Muscle of leg (tissue), 11 donors: ENCODE data around the gene IL17REL. TPM values are rescaled to one million over a fixed set of nuclear protein-coding genes. Genes with fewer than 3 reads are reported as not detected.

Source experiments
- DNase-seq: peaks from one replicate; pipeline ENCODE4 v3.0.0; 2013
- H3K27ac ChIP-seq: one replicate; pipeline ENCODE4 v1.5.1; 2013; ENCODE audit warnings: mild to moderate bottlenecking, low read length, control low read depth
- H3K27me3 ChIP-seq: one replicate; pipeline ENCODE4 v1.6.1; 2013; ENCODE audit warnings: low read length; ENCODE audit not compliant: control insufficient read depth, insufficient read depth
- H3K36me3 ChIP-seq: one replicate; pipeline ENCODE4 v1.6.1; 2013; ENCODE audit warnings: low read length; ENCODE audit not compliant: control insufficient read depth, insufficient read depth
- H3K4me1 ChIP-seq: one replicate; pipeline ENCODE4 v1.6.1; 2013; ENCODE audit warnings: low read length; ENCODE audit not compliant: control insufficient read depth, insufficient read depth
- H3K4me3 ChIP-seq: one replicate; pipeline ENCODE4 v1.5.1; 2013; ENCODE audit warnings: low read length, control low read depth
- H3K9me3 ChIP-seq: replicated peaks from 2 replicates; pipeline ENCODE4 v1.6.1; 2013; ENCODE audit warnings: low read depth, low read length; ENCODE audit not compliant: control insufficient read depth
- WGBS: methylation state at CpG from one replicate; pipeline ENCODE4 v1.1.5; 2013; ENCODE audit warnings: missing lambda C conversion rate; ENCODE audit not compliant: insufficient coverage; 5-methylcytosine and 5-hydroxymethylcytosine counted together
- polyA plus RNA-seq, 8 donors: library from polyadenylated mRNA; unstranded; fragments of 120-200 nt; gene quantifications; one replicate each; pipeline versions ENCODE4 v1.2.1 to v1.2.3, GENCODE V29; 2013; ENCODE audit warnings: inconsistent platforms in 1 of 8, low replicate concordance in 1 of 8; ENCODE audit not compliant: insufficient read length in 8 of 8, insufficient read depth in 1 of 8
- total RNA-seq: library from RNA; stranded (reverse); fragments of 120-200 nt; gene quantifications from one replicate; pipeline ENCODE4 v1.2.4, GENCODE V29; 2013

The IL17REL gene
- total and polyA plus RNA-seq, 9 donors, result 0.05 TPM; not detected in 8

- no peak overlapping the region for H3K4me3 ChIP-seq
- DNase-seq, result peak; percentile 9
- WGBS, result 82% methylated on average over 15 of the region's 19 CpGs
These were observed 48.2 kb downstream of the IL17REL start for GRCh38 chr22:49964136-49965090.

GRCh38 chr22:49963647-49964026 is 48.9 kb downstream of the IL17REL start:
- no CpG with 5 or more reads among the region's 6 CpGs for WGBS
- peaks cover 2% of the 10 kb centered on the region for H3K27me3 ChIP-seq
- peaks cover 66% of the 10 kb centered on the region for H3K4me1 ChIP-seq
- DNase-seq, result peak; percentile 12
- no peak overlapping the region for H3K27ac ChIP-seq
- H3K9me3 ChIP-seq, result no peaks in the 10 kb centered on the region
- peaks cover 28% of the 10 kb centered on the region for H3K36me3 ChIP-seq
- H3K4me3 ChIP-seq, result peak overlapping the region; percentile 41

More at GRCh38 chr22:49964136-49965090, 48.2 kb downstream of the IL17REL start:
- H3K27ac ChIP-seq, result no peak overlapping the region
- H3K4me1 ChIP-seq, result peaks cover 61% of the 10 kb centered on the region
- peaks cover 2% of the 10 kb centered on the region for H3K27me3 ChIP-seq
- no peaks in the 10 kb centered on the region for H3K9me3 ChIP-seq
- H3K36me3 ChIP-seq, result peaks cover 28% of the 10 kb centered on the region

- H3K27ac ChIP-seq, result peak overlapping the region; percentile 72
- H3K4me3 ChIP-seq, result peak overlapping the region; percentile 41
- H3K36me3 ChIP-seq, result peaks cover 28% of the 10 kb centered on the region
- H3K4me1 ChIP-seq, result peaks cover 64% of the 10 kb centered on the region
- no peaks in the 10 kb centered on the region for H3K9me3 ChIP-seq
- 63% methylated on average over 52 of the region's 63 CpGs for WGBS
- peak; percentile 31 for DNase-seq
- H3K27me3 ChIP-seq, result peaks cover 2% of the 10 kb centered on the region
These were observed 49.6 kb downstream of the IL17REL start for GRCh38 chr22:49962751-49963646.

- peaks cover 59% of the 10 kb centered on the region for H3K4me1 ChIP-seq
- 6% methylated on average over 37 of the region's 70 CpGs for WGBS
These were observed 50.4 kb downstream of the IL17REL start for GRCh38 chr22:49962012-49962750.

GRCh38 chr22:49961601-49962011 is 51.0 kb downstream of the IL17REL start:
- Histone ChIP-seq H3K36me3 (peaks cover 28% of the 10 kb centered on the region), H3K27ac (peak overlapping the region; percentile 47), H3K27me3 (peaks cover 2% of the 10 kb centered on the region), H3K9me3 (no peaks in the 10 kb centered on the region), H3K4me1 (peaks cover 59% of the 10 kb centered on the region), H3K4me3 (peak overlapping the region; percentile 67)
- 2% methylated on average over 49 of the region's 49 CpGs for WGBS
- no peak for DNase-seq

More at GRCh38 chr22:49962012-49962750, 50.4 kb downstream of the IL17REL start:
- H3K36me3 ChIP-seq, result peaks cover 28% of the 10 kb centered on the region
- peaks cover 2% of the 10 kb centered on the region for H3K27me3 ChIP-seq
- H3K4me3 ChIP-seq, result peak overlapping the region; percentile 67
- DNase-seq, result peak; percentile 92
- no peaks in the 10 kb centered on the region for H3K9me3 ChIP-seq
- H3K27ac ChIP-seq, result peak overlapping the region; percentile 72

- Histone ChIP-seq H3K4me1 (peaks cover 59% of the 10 kb centered on the region), H3K4me3 (peak overlapping the region; percentile 67), H3K9me3 (no peaks in the 10 kb centered on the region), H3K27me3 (peaks cover 2% of the 10 kb centered on the region), H3K36me3 (peaks cover 28% of the 10 kb centered on the region), H3K27ac (no peak overlapping the region)
- DNase-seq, result no peak
- 0% methylated on average over 84 of the region's 84 CpGs for whole genome bisulfite sequencing
These were observed 51.5 kb downstream of the IL17REL start for GRCh38 chr22:49961005-49961600.

GRCh38 chr22:49960159-49961004 is 52.2 kb downstream of the IL17REL start, which contains the start of gene PIM3:
Gene PIM3, plus strand, starts transcription at chr22:49960772. Its CDS starts 176 bp downstream, at chr22:49960948.
- Histone ChIP-seq H3K4me3 (peak within 1 kb of the TSS; percentile 67), H3K9me3 (no peaks in the 10 kb centered on the region), H3K4me1 (peaks cover 62% of the 10 kb centered on the region), H3K27me3 (peaks cover 2% of the 10 kb centered on the region), H3K27ac (peak within 1 kb of the TSS; percentile 71), H3K36me3 (peaks cover 25% of the 10 kb centered on the region)
- under 1% methylated on average over 136 of the region's 137 CpGs for WGBS
- peak; percentile 99 for DNase-seq

GRCh38 chr22:49959782-49960158 is 52.8 kb downstream of the IL17REL start:
- H3K4me1 ChIP-seq, result peaks cover 63% of the 10 kb centered on the region
- peaks cover 22% of the 10 kb centered on the region for H3K36me3 ChIP-seq
- peak overlapping the region; percentile 71 for H3K27ac ChIP-seq
- no peaks in the 10 kb centered on the region for H3K9me3 ChIP-seq
- H3K4me3 ChIP-seq, result peak overlapping the region; percentile 46
- DNase-seq, result no peak
- WGBS, result 9% methylated on average over 21 of the region's 21 CpGs
- peaks cover 2% of the 10 kb centered on the region for H3K27me3 ChIP-seq
